Kidney (tissue), 14 donors: Measurements from ENCODE around the gene FYB1. TPM values are rescaled to one million over a fixed set of nuclear protein-coding genes. Genes with fewer than 3 reads are reported as not detected.

ENCODE experiments used
- DNase-seq, 5 donors: peaks; one replicate each; pipeline ENCODE4 v3.0.0-alpha.2; 2013 to 2020
- FAIRE-seq: peaks from 2 replicates; lab custom pipeline; 2012; peaks lifted over from hg19 to GRCh38; lab: Jason Lieb, UNC
- H3K27ac ChIP-seq, 2 donors: one replicate each; pipeline ENCODE4 v1.7.0; 2013; ENCODE audit warnings: low read depth in 2 of 2, low read length in 2 of 2, inconsistent platforms in 1 of 2
- H3K27me3 ChIP-seq: one replicate; pipeline ENCODE4 v1.7.1; 2013; ENCODE audit warnings: low read length, inconsistent platforms; ENCODE audit not compliant: control insufficient read depth, insufficient read depth
- H3K36me3 ChIP-seq, 3 donors: one replicate each; pipeline versions ENCODE4 v1.7.0 to v1.7.1; 2013; ENCODE audit warnings: low read length in 3 of 3, control low read depth in 1 of 3, inconsistent platforms in 1 of 3; ENCODE audit not compliant: insufficient read depth in 3 of 3, control insufficient read depth in 2 of 3
- H3K4me1 ChIP-seq, 3 donors: one replicate each; pipeline versions ENCODE4 v1.7.0 to v1.7.1; 2013; ENCODE audit warnings: low read length in 3 of 3, inconsistent platforms in 1 of 3, low read depth in 1 of 3; ENCODE audit not compliant: control insufficient read depth in 2 of 3, insufficient read depth in 2 of 3
- H3K4me3 ChIP-seq, 3 donors: one replicate each; pipeline versions ENCODE4 v1.7.0 to v1.8.1; 2013; ENCODE audit warnings: low read length in 3 of 3, control low read depth in 1 of 3, inconsistent platforms in 1 of 3
- H3K9ac ChIP-seq, 3 donors: one replicate each; pipeline versions ENCODE4 v1.7.0 to v1.7.1; 2013; ENCODE audit warnings: low read length in 3 of 3, control low read depth in 1 of 3, inconsistent platforms in 1 of 3
- H3K9me3 ChIP-seq, 3 donors: one replicate each; pipeline versions ENCODE4 v1.7.0 to v1.7.1; 2013; ENCODE audit warnings: low read length in 3 of 3, control low read depth in 1 of 3, inconsistent platforms in 1 of 3; ENCODE audit not compliant: control insufficient read depth in 2 of 3, insufficient read depth in 1 of 3
- CTCF ChIP-seq: IDR thresholded peaks from 3 replicates; pipeline ENCODE4 v1.5.1; 2012; ENCODE audit warnings: mild to moderate bottlenecking, moderate library complexity, borderline replicate concordance; ENCODE audit not compliant: insufficient read depth; ENCODE audit errors: extremely low read depth
- intact Hi-C: fragments of 100-400 bp; cut with DNase I; formaldehyde crosslinking; loops from one replicate; pipeline ENCODE4 v1.11.1; 2022
- polyA plus RNA-seq: library from polyadenylated mRNA; stranded (reverse); fragments of 350-450 nt; fragmentation: Illumina TruSeq; extraction: RNeasy Lipid Tissue Mini Kit (QIAGEN cat#74804); gene quantifications from one replicate; pipeline ENCODE4 v1.2.3, GENCODE V29; 2014; ENCODE audit warnings: low read depth, low replicate concordance; ENCODE audit not compliant: insufficient read depth
- total RNA-seq: library from RNA; stranded (reverse); fragmentation: NEBNext Ultra II Directional; extraction: Animal tissue kit (Norgen Biotek cat#: 25700); gene quantifications from one replicate; pipeline ENCODE4 v1.2.1, GENCODE V29; 2021
- donor health status: control.
- donor health status: control.
- donor health status: control.
- donor health status: control.
- donor health status: control.
- donor health status: DM: yes; HTN: yes; CAD: no.
- donor health status: Normal renal cell carcinoma (clear cell type).

FYB1 gene
- total and polyA plus RNA-seq, 2 donors from 2014 or later, result 2.3 to 53.7 TPM

GRCh38 chr5:39117401-39117800, 102.0 kb downstream of the FYB1 start:
- no peaks in the 10 kb centered on the region for H3K27me3 ChIP-seq
- no peaks in the 10 kb centered on the region for H3K4me1 ChIP-seq
- FAIRE-seq (no peak), DNase-seq (no peak)
- H3K27ac ChIP-seq, result no peak overlapping the region
- no peaks in the 10 kb centered on the region for H3K9me3 ChIP-seq
- no peak overlapping the region for H3K4me3 ChIP-seq
- H3K36me3 ChIP-seq, result no peaks in the 10 kb centered on the region
- intact Hi-C loops, result no loop called here
- H3K9ac ChIP-seq, result no peak overlapping the region
- no peak for TF ChIP-seq CTCF

GRCh38 chr5:39116344-39117170, 102.8 kb downstream of the FYB1 start:
- Histone ChIP-seq H3K4me1 (no peaks in the 10 kb centered on the region), H3K9me3 (no peaks in the 10 kb centered on the region), H3K27ac (no peak overlapping the region), H3K27me3 (no peaks in the 10 kb centered on the region), H3K9ac (no peak overlapping the region), H3K36me3 (no peaks in the 10 kb centered on the region), H3K4me3 (no peak overlapping the region)
- DNase-seq (no peak), FAIRE-seq (no peak)
- intact Hi-C loops, result no loop called here
- TF ChIP-seq CTCF, result no peak

GRCh38 chr5:39115644-39116343, 103.6 kb downstream of the FYB1 start:
- no peaks in the 10 kb centered on the region for H3K27me3 ChIP-seq
- H3K36me3 ChIP-seq, result no peaks in the 10 kb centered on the region
- intact Hi-C loops, result no loop called here
- no peak for DNase-seq
- H3K4me3 ChIP-seq, result no peak overlapping the region
- no peak for FAIRE-seq
- no peaks in the 10 kb centered on the region for H3K4me1 ChIP-seq
- H3K9ac ChIP-seq, result no peak overlapping the region
- no peaks in the 10 kb centered on the region for H3K9me3 ChIP-seq
- TF ChIP-seq CTCF, result no peak
- no peak overlapping the region for H3K27ac ChIP-seq
